Mucosa of stomach (tissue), 1 donor: ENCODE results near the gene TMEM120A.

Experiments
- H3K27me3 ChIP-seq: one replicate; pipeline ENCODE4 v1.7.0; 2013; ENCODE audit warnings: mild to moderate bottlenecking, low read length; ENCODE audit not compliant: control insufficient read depth, insufficient read depth
- H3K36me3 ChIP-seq: one replicate; pipeline ENCODE4 v1.7.0; 2013; ENCODE audit warnings: low read length; ENCODE audit not compliant: control insufficient read depth, insufficient read depth
- H3K4me1 ChIP-seq: one replicate; pipeline ENCODE4 v1.7.0; 2013; ENCODE audit warnings: mild to moderate bottlenecking, low read length; ENCODE audit not compliant: control insufficient read depth, insufficient read depth
- H3K4me3 ChIP-seq: one replicate; pipeline ENCODE4 v1.7.0; 2013; ENCODE audit warnings: low read length
- H3K9ac ChIP-seq: one replicate; pipeline ENCODE4 v1.7.0; 2013; ENCODE audit warnings: mild to moderate bottlenecking, low read length, moderate library complexity
- H3K9me3 ChIP-seq: one replicate; pipeline ENCODE4 v1.7.0; 2013; ENCODE audit warnings: mild to moderate bottlenecking, low read length, moderate library complexity; ENCODE audit not compliant: control insufficient read depth
- donor health status: Pancreatic carcinoma.

The TMEM120A gene

GRCh38 chr7:75969704-75970498, 24.5 kb downstream of the TMEM120A start:
- Histone ChIP-seq H3K9me3 (no peaks in the 10 kb centered on the region), H3K36me3 (no peaks in the 10 kb centered on the region), H3K4me3 (no peak overlapping the region), H3K9ac (no peak overlapping the region), H3K4me1 (peaks cover 15% of the 10 kb centered on the region), H3K27me3 (no peaks in the 10 kb centered on the region)

- Histone ChIP-seq H3K9ac (no peak overlapping the region), H3K4me1 (peaks cover 15% of the 10 kb centered on the region), H3K36me3 (no peaks in the 10 kb centered on the region), H3K4me3 (no peak overlapping the region), H3K27me3 (no peaks in the 10 kb centered on the region), H3K9me3 (no peaks in the 10 kb centered on the region)
These were observed 25.2 kb downstream of the TMEM120A start for GRCh38 chr7:75969182-75969581.

GRCh38 chr7:75968561-75969001, 25.8 kb downstream of the TMEM120A start:
- no peaks in the 10 kb centered on the region for H3K27me3 ChIP-seq
- no peak overlapping the region for H3K9ac ChIP-seq
- peaks cover 15% of the 10 kb centered on the region for H3K4me1 ChIP-seq
- no peaks in the 10 kb centered on the region for H3K36me3 ChIP-seq
- H3K9me3 ChIP-seq = no peaks in the 10 kb centered on the region
- H3K4me3 ChIP-seq = no peak overlapping the region

GRCh38 chr7:75968012-75968411, 26.4 kb downstream of the TMEM120A start:
- no peak overlapping the region for H3K4me3 ChIP-seq
- H3K9me3 ChIP-seq = no peaks in the 10 kb centered on the region
- H3K4me1 ChIP-seq = peaks cover 18% of the 10 kb centered on the region
- H3K27me3 ChIP-seq = no peaks in the 10 kb centered on the region
- H3K9ac ChIP-seq = no peak overlapping the region
- H3K36me3 ChIP-seq = no peaks in the 10 kb centered on the region

- Histone ChIP-seq H3K27me3 (no peaks in the 10 kb centered on the region), H3K4me3 (no peak overlapping the region), H3K36me3 (no peaks in the 10 kb centered on the region), H3K9ac (no peak overlapping the region), H3K4me1 (peaks cover 19% of the 10 kb centered on the region), H3K9me3 (no peaks in the 10 kb centered on the region)
These were observed 26.9 kb downstream of the TMEM120A start for GRCh38 chr7:75967487-75967997.

GRCh38 chr7:75967055-75967454, 27.3 kb downstream of the TMEM120A start:
- Histone ChIP-seq H3K9me3 (no peaks in the 10 kb centered on the region), H3K4me3 (no peak overlapping the region), H3K9ac (no peak overlapping the region), H3K27me3 (no peaks in the 10 kb centered on the region), H3K36me3 (no peaks in the 10 kb centered on the region), H3K4me1 (peaks cover 19% of the 10 kb centered on the region)

- Histone ChIP-seq H3K9ac (no peak overlapping the region), H3K4me1 (peaks cover 19% of the 10 kb centered on the region), H3K4me3 (no peak overlapping the region)
These were observed 28.0 kb downstream of the TMEM120A start for GRCh38 chr7:75966190-75966961.

GRCh38 chr7:75965617-75966016, 28.8 kb downstream of the TMEM120A start:
- no peaks in the 10 kb centered on the region for H3K36me3 ChIP-seq
- no peak overlapping the region for H3K4me3 ChIP-seq
- peaks cover 19% of the 10 kb centered on the region for H3K4me1 ChIP-seq
- no peak overlapping the region for H3K9ac ChIP-seq
- no peaks in the 10 kb centered on the region for H3K27me3 ChIP-seq
- no peaks in the 10 kb centered on the region for H3K9me3 ChIP-seq

More at GRCh38 chr7:75966190-75966961, 28.0 kb downstream of the TMEM120A start:
- H3K9me3 ChIP-seq = no peaks in the 10 kb centered on the region
- H3K27me3 ChIP-seq = no peaks in the 10 kb centered on the region
- H3K36me3 ChIP-seq = no peaks in the 10 kb centered on the region

GRCh38 chr7:75963381-75963995, 30.9 kb downstream of the TMEM120A start:
- H3K4me1 ChIP-seq = peaks cover 28% of the 10 kb centered on the region
- H3K9ac ChIP-seq = no peak overlapping the region
- H3K36me3 ChIP-seq = no peaks in the 10 kb centered on the region
- H3K4me3 ChIP-seq = no peak overlapping the region
- H3K9me3 ChIP-seq = no peaks in the 10 kb centered on the region
- no peaks in the 10 kb centered on the region for H3K27me3 ChIP-seq

- Histone ChIP-seq H3K9me3 (no peaks in the 10 kb centered on the region), H3K9ac (no peak overlapping the region), H3K4me3 (no peak overlapping the region), H3K4me1 (peaks cover 33% of the 10 kb centered on the region), H3K36me3 (no peaks in the 10 kb centered on the region), H3K27me3 (no peaks in the 10 kb centered on the region)
These were observed 31.6 kb downstream of the TMEM120A start for GRCh38 chr7:75962607-75963380.

- Histone ChIP-seq H3K4me1 (peaks cover 38% of the 10 kb centered on the region), H3K27me3 (no peaks in the 10 kb centered on the region), H3K9ac (no peak overlapping the region), H3K36me3 (peaks cover 3% of the 10 kb centered on the region), H3K4me3 (no peak overlapping the region), H3K9me3 (no peaks in the 10 kb centered on the region)
These were observed 33.2 kb downstream of the TMEM120A start for GRCh38 chr7:75961218-75961617.
